ENCODE measurements around the gene LPCAT1.
"Not testable (repeated sequence)": the region's sequence is repeated elsewhere in the genome, so short reads cannot be mapped to it uniquely, and the experiment has no call there.

Gene LPCAT1

DNA sequence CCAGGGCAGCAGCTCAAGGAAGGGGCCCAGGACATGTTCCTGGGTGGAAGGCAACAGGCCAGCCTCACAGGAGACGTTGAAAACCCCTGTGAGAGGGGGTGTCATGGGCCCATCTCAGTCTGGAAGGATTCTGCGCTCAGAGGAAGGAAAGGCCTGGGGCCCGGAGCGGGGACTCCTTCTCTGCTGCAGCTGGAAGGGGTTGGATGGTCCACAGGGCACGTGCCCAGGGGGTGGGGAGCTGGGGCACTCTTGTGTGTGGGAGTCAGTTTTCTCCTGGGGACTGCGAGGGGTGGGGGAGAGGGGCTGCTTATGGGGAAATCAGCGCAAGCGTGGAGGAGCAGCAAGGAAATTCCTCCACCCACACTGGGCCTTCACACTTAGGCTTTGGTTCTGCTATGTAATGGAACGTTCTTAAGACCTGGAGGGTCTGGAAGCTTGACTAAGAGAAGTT lies 2.9 kb upstream of the LPCAT1 start:
- no peak for DNase-seq (ENCODE audit: low read depth, low spot score)
- no peak overlapping the region for H3K4me3 ChIP-seq (ENCODE audit: low read length)

DNA sequence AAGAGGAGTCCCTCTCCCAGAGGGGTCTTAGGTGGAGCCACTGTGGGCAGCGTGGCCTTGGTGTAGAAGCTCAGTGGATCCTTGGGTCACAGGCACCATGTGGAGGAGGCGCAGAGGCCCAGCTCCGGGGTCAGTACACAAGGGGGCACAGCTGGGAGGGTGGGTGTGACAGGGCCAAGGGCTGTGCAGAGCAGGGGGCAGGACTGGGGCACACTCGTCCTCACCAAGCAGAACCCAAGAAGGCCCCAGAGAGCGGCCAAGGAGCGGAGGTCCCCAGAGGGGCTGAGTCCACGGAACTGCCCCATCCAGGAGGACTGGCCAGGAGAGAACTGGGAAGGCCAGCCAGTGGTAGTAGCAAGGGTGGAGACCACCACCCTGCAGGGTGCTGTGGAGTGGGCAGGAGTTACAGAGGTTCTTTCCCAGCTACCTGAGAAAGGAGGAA lies 2.5 kb upstream of the LPCAT1 start:
- H3K4me3 ChIP-seq (ENCODE audit: low read length), result no peak overlapping the region
- DNase-seq (ENCODE audit: low read depth, low spot score), result no peak

DNA sequence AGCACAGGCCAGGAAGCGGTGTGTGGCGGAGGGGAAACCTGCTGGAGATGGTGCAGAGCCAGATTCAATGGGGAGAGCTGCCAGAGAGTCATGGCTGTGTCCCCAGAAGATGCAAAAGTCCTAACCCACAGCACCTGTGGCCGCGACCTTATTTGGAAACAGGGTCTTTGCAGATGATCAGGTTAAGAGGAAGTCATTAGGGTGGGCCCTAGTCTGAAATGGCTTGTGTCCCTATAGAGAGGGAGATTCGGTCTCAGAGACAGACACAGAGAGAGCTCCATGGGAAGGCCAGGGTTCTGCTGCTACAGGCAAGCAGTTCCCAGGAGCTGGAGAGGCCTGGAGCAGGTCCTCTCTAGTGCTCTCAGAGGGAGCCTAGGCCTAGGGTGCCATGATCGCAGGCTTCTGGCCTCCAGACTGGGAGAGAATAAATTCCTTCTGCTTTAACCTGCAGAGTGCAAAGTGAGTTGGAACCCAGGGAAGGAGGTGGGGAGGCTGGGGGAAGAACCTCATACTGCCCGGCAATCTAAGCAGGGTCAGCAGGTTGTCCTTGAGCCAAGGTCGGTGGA lies 1.9 kb upstream of the LPCAT1 start:
- DNase-seq (ENCODE audit: low read depth, low spot score), result no peak
- no peak overlapping the region for H3K4me3 ChIP-seq (ENCODE audit: low read length)

DNA sequence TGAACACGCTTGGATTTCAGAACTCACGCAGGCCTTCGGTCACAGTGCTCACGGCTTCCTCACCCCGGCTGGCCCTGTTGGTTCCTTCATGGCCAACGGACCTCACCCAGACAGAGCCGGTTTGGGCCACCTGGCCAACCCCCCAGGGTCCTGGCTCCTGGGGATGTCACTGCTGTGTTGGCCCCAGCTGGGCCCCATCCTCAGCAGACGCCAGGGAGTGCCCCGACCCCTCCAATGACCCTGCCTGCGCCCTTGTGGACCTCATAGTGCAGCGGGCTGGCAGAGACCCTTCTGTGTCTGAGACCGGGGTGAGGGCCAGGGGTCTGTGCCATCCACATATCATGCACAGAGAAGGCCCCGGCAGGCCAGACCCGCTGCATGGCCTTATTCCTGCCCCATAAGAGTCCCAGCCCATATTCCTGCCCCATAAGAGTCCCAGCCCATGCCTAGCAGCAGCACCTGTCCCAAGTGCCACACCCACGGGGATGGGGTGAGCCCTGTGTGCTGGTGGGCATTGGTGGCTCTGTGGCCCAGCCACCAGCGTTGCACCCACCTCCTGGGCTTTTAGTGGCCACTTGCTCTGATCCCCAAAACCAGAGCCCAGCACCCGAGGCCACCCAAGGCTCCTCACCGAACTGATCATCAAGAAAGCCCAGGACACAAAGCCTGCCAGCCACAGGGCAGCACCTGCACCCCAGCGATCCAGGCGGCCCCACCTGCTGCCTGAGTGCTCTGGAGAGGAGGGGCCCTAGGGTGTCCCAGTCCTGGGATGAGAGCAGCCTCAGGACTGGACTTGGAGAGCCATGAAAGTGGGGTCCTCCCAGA lies 1.3 kb upstream of the LPCAT1 start:
- no peak for DNase-seq (ENCODE audit: low read depth, low spot score)
- peak overlapping the region; percentile 61 for H3K4me3 ChIP-seq (ENCODE audit: low read length)

DNA sequence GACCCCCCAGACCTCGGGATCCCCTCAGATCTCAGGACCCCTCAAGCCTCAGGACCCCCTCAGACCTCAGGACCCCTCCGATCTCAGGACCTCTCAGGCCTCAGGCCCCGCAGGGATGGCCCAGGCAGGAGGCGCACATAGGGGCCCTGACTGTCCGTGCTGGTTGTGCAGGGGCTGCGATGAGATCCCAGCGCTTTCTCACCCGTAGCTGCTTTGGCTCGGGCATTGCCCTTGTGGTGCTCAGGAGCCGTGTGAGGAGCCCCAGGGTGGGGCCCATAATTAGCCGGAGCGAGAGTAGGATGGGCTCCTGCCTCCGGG lies 680 bp upstream of the LPCAT1 start:
- no peak for DNase-seq (ENCODE audit: low read depth, low spot score)
- peak overlapping the region; percentile 61 for H3K4me3 ChIP-seq (ENCODE audit: low read length)

DNA sequence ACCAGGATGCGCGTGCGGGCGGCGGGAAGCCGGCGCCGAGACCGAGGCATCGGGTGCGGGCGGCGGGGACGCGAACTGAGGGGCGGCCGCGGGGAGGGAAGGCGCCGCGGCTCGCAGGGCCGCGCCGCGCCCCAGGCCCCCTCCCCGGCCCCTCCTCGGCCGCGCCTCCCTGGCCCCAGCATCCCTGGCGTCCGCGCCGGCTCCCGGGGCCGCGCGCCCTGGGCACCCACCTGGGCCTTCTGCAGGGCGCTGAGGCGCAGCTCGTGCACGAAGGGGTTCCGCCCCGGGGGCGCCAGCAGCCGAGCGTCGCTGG lies 324 bp downstream of the LPCAT1 start:
- no peak for DNase-seq (ENCODE audit: low read depth, low spot score)
- peak overlapping the region; percentile 62 for H3K4me3 ChIP-seq (ENCODE audit: low read length)

DNA sequence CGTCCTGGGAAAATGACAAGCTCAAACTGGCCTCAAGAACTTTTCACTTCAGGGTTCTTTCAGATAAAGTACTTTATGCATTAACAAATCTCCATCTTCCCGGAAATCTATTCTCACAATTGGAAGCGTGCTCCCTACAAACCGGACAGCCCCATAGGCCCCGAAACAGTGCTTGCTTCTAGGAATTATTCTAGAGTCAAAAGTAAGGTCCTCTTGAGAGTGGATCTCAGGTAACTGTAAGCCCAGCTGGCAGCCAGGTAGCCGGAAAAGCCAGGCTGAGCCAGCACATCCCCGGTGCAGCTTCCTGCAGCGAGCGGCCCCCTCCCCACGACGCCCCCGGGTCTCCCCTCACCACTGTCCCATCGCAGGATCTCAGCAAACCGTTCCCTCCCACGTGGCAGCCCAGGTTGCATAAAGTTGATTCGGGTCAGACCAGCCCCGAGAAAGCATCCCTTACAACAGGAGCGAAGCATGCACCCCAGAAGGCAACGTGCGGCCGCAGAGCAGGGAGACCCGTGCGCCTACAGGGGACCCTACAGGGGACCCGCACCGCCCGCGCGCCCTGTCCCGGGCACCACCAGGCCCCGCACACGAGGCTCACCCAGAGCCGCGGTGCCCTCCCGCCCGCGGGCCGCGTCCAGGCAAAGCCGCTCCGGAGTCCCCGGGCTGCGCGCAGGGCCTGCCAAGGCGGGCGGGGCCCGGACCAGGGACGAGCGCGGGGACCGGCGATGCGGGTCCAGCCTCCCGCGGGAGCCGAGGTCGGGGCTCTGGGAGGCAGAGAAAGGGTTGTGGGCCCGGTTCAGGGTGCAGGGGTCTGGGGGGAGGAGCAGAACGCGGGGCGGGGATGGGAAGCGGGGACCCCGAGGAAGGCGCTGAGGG lies 920 bp downstream of the LPCAT1 start:
- no peak for DNase-seq (ENCODE audit: low read depth, low spot score)
- peak overlapping the region; percentile 62 for H3K4me3 ChIP-seq (ENCODE audit: low read length)

DNA sequence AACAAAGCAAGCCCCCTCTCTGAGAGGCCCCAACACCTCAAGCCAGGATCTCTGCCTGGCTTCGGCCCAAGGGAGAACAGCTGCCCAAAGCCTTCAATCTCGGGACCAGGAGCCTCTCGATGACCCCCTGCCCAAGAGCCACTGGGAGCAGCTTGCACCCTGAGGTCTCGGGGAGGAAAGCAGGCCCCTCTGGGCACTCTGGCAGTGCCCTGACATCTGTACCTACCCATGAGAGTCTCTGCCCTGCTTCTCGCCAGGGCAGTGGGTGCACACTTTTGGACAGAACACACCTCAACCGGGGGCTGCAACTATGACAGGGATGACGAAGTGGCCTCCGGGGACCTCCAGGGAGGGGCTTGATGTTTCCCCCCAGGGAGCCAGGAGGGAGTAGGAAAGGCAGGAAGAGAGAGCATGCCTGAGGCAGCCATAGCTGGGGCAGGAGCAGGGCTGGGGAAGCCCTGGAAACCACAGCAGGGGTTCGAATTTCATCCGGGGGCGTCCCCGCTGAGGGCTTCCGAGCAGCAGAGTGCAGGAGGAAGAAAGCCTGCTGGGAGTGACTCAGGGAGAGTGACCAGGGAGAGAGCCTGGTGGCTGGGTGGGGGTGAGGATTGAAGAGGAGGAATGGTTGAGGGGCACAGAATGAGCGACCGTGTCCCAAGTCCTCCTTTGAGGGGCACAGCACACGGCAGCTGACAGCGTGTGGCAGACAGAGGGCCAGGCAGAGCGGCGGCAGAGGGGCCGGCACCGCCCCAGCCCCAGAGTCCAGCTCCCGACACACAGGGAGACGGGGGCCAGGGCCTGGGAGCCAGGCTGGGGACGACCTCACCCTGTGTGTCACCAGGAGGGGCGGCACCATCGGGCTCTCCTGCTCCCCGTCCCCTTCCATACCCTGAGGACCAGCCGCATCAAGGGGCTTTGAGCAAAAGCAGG lies 1.8 kb downstream of the LPCAT1 start:
- peak overlapping the region; percentile 62 for H3K4me3 ChIP-seq (ENCODE audit: low read length)

DNA sequence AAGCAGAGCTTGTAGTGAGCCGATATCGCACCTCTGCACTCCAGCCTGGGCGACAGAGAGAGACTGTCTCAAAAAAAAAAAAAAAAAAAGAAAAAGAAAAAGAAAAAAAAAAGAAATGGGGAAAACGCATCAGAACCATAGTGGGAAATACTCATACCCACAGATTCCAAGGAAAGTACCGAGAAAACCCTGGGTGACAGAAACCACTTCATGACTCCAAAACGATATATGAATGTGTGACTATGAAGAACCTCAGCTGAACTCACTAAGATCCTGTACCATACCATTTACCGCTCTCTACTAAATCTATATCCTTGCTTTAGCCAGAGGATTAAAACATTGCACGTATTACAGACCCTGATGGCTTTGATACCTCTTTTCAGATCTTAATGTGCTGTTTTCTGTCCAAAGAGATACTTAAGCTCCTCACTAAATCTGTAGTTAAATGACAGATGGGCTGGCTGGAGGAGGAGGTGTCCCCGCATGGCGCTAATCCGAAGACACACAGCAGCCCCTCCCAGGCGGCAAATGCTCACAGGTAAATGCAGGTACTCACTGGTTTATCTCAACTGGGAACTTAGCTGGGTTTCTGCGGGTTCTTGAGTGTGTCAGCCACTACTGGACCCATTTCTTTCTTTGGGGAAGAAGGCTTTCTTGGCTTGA lies 2.8 kb downstream of the LPCAT1 start:
- DNase-seq (ENCODE audit: low read depth, low spot score), result no peak
- no peak overlapping the region for H3K4me3 ChIP-seq (ENCODE audit: low read length)

More for the DNA sequence above, 1.8 kb downstream of the LPCAT1 start:
- DNase-seq (ENCODE audit: low read depth, low spot score), result no peak

DNA sequence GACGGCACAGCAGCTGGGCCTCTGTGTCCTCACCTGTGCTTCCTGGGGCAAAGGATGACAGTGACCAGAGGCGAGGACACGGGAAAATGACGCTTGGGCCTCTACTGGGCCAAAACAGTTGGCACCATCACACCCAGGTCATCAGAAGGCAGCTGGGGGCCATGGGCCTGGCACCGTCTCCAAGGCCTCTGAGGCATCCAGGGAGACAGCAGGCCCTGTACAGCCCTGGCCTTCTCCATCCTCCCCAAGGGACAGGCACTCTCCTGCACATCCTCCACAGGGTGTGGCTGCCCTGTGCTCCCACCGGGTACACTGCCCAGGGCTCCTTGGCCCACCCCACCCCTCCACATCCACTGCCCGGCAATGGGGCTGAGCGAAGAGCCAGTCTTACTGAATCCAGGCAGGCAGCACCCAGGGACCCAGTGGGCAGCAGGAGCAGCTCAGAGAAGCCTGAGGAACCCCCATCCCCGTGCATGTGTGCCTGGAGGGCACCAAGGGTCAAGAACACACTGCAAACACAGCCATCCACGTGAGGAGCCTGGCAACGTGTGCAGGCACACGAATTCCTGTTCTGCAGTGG lies 4.0 kb downstream of the LPCAT1 start:
- DNase-seq (ENCODE audit: low read depth, low spot score), result no peak
- no peak overlapping the region for H3K4me3 ChIP-seq (ENCODE audit: low read length)

DNA sequence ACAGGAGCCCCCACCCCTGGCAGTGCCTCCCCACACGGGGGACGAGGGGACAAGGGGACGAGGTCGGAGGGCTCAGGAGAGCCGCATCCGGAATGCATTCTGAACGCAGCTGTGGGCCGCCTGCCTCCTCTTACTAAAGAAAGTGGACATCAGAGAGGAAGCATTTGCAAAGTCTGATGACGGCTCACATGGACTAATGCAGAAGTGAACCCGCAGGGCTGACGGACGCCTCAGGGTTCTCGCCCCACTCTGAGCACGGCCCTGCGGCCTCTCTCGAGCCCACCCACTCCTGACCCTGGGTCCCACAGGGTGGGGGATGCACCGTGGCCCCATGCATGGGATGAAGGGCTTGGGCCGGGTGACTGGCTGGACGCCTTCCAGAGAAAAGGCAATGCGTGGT lies 5.9 kb downstream of the LPCAT1 start:
- DNase-seq (ENCODE audit: low read depth, low spot score), result no peak
- no peak overlapping the region for H3K4me3 ChIP-seq (ENCODE audit: low read length)

DNA sequence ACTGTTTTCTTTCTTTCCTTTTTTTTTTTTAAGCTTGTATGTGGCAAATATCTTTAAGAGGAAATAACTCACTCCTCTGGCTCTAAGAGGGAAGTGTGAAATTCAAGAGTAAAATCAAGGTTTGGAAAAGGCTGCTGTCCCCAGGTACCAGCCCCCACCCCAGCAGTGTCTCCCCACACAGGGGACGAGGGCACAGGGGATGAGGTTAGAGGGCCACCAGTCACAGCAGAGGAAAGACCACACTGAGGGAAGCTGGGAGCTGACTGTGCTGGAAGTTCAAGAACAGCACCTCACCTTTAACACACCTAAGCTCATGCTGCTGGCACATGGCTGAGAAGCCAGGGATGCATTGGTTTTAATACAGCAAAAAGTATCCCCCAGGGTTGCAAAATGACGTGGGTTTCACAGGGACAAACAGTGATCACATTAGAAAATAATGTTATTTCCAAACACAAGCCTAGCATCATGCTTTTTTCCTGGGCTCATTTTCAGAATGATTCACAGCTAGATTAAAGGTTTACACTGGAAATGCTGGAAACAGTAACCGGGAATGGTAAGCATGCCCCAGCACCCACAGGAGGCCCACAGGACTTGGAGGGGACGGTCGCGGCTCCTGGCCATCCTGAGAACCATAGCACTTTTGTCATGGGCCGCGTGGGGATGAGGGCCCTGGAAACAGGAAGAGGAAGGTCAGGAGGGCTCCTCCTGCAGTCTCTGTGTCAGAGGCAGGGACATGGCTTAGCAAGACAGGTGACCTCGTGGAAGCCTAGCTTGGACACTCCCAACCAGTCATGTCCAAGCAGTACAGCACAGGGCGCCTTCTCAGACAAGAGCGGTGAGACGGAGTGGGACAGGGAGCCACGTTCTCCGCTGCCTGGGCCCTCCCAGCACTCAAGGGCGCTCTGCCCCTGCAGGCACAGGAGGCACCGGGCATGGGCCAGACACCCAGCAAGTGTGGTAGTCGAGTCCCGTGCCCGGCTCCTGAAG lies 6.9 kb downstream of the LPCAT1 start:
- no peak overlapping the region for H3K4me3 ChIP-seq (ENCODE audit: low read length)
- no peak for DNase-seq (ENCODE audit: low read depth, low spot score)

DNA sequence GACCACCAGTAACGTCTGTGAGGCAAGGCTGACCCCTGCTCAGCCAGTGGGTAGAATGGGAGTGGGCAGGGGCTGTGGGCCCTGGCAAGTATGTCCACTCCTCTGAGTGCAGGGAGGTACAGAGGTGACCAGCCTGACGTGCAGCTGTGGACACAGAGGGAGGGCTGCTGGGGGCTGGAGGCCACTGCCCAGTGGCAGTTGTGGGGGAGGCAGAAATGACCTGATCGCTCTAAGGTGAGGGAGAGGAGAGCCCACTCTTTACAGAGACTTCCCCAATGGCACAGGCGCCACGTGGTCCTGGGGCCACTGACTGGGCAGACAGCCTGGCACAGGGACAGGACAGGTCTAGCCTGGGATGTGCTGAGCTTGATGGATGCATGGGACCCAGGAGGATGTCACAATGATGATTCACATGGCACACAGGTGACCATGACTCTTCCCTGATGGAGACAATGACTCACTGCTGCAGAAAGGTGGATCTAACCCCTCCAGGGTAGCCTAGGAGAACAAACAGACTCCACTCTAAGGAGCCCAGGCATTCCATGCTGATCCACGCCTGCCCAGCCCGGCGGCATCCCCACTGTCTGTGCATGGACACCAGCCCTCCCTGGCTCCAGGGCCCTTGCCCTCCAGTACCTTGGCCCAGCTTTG lies 7.7 kb downstream of the LPCAT1 start:
- DNase-seq (ENCODE audit: low read depth, low spot score), result no peak
- H3K4me3 ChIP-seq (ENCODE audit: low read length), result no peak overlapping the region

DNA sequence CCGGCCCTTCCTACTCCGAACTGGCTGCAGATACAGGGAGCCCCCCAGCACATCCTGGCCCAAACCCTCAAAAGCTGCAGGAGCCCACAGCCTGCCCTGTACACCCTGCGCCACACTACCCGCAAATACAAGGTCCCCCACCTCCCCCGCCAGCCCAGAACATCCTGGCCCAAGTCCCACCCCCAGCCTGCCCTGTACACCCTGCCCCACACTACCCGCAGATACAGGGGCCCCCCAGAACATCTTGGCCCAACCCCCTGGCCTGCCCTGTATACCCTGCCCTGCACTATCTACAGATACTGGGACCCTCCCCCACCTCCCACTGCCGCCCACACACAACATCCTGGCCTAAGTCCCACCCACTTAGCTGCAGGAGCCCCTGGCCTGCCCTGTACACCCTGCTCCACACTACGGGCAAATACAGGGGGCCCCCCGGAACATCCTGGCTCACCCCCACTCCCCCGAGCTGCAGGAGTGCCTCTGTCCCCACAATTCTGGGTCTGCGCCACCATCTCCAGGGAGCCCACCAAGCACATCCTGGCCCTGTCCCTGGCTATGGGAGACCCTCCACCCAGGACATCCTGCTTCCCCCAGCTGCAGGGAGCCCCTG lies 8.3 kb downstream of the LPCAT1 start:
- no peak for DNase-seq (ENCODE audit: low read depth, low spot score)
- H3K4me3 ChIP-seq (ENCODE audit: low read length), result no peak overlapping the region

DNA sequence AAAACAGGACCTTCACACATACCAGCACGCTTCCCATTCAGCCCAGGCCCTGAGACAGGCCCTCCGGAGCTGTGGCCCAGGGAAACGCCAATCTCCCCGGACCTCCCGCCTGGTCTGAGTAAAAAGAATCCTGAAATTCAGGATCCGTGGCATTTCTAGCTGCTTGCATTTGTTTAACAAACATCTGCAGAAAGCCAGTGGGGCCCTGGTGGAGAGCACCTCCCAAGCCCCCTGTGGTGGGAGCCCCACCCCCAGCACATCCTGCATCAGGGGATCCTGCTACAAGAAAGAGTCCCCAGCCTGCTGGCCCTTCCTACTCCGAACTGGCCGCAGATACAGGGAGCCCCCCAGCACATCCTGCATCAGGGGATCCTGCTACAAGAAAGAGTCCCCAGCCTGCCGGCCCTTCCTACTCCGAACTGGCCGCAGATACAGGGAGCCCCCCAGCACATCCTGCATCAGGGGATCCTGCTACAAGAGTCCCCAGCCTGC lies 8.9 kb downstream of the LPCAT1 start:
- H3K4me3 ChIP-seq (ENCODE audit: low read length); DNase-seq (ENCODE audit: low read depth, low spot score): not testable (repeated sequence)
